ENCODE results near the gene AACS. TPM values are rescaled to one million over a fixed set of nuclear protein-coding genes. Genes with fewer than 3 reads are reported as not detected.

Gene AACS
- total and polyA plus RNA-seq, 8 donors, result 15.0 to 56.5 (median 25.1) TPM

DNA sequence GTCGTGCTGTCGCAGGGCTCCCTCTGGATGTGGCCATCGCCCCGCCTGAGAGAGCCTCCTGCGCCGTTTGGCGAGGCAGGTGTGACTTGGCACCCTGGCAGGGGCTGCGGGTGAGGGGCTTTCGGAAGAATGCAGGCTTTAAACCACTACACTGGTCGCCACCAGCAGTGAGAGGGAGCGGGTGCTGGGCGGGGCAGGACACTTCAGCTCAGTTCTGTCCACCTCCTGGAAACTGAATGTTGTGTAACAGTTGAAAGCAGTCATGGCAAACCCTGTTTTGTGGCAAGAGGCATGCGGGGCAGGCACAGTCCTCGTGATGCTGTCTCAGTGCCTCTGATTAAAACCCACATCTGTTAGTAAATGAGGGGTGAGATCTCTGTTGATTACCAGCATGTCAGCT is 55.9 kb downstream of the AACS start:
- DNase-seq, result no peak
- H3K27me3 ChIP-seq, result no peaks in the 10 kb centered on the region
- H3K27ac ChIP-seq, result no peak overlapping the region
- 85 to 94% (median 91%) methylated on average over 11 to 14 of the region's 14 CpGs for WGBS, 5 donors
- intact Hi-C loops (cut with DNase I; ENCODE audit: low total_unique reads), result no loop called here
- H3K9me3 ChIP-seq, result no peaks in the 10 kb centered on the region
- H3K36me3 ChIP-seq, result peaks cover 0 to 86% (median 58%) of the 10 kb centered on the region in 4 donors
- no peak overlapping the region for H3K4me3 ChIP-seq
- no peak for TF ChIP-seq POLR2A (IDR thresholded peaks at IDR 0.05)
- TF ChIP-seq, protein P1, sequence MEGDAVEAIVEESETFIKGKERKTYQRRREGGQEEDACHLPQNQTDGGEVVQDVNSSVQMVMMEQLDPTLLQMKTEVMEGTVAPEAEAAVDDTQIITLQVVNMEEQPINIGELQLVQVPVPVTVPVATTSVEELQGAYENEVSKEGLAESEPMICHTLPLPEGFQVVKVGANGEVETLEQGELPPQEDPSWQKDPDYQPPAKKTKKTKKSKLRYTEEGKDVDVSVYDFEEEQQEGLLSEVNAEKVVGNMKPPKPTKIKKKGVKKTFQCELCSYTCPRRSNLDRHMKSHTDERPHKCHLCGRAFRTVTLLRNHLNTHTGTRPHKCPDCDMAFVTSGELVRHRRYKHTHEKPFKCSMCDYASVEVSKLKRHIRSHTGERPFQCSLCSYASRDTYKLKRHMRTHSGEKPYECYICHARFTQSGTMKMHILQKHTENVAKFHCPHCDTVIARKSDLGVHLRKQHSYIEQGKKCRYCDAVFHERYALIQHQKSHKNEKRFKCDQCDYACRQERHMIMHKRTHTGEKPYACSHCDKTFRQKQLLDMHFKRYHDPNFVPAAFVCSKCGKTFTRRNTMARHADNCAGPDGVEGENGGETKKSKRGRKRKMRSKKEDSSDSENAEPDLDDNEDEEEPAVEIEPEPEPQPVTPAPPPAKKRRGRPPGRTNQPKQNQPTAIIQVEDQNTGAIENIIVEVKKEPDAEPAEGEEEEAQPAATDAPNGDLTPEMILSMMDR (IDR thresholded peaks at IDR 0.05), result no peak
- TF ChIP-seq EP300 (IDR thresholded peaks at IDR 0.05), result no peak
- no peak for TF ChIP-seq POLR2AphosphoS5 (IDR thresholded peaks at IDR 0.05)
- peaks cover 0 to 11% (median 7%) of the 10 kb centered on the region in 4 donors for H3K4me1 ChIP-seq

DNA sequence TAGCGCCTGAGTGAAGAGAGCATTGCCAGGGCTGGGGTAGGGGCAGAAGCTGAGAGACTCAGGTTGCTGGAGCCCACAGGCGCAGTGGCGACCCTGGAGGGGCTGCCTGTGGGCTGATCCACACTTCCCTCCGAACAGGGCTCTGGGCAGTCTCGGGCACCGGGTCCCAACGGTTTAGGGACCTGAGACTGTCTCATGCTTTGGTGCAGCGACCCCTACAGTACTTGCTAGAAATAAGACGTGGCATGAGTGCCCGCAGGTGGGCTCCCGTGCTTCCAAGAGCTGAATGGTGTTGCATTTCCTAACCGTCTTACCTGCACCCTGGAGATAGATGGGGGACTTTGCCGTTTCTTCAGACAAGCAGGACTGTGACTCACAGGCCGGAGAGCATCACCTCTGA is 57.4 kb downstream of the AACS start:
- H3K27ac ChIP-seq, result no peak overlapping the region
- intact Hi-C loops (cut with DNase I; ENCODE audit: low total_unique reads), result no loop called here
- WGBS, 5 donors, result 90 to 98% (median 95%) methylated on average over 12 to 14 of the region's 14 CpGs
- peaks cover 0 to 11% (median 7%) of the 10 kb centered on the region in 4 donors for H3K4me1 ChIP-seq
- H3K36me3 ChIP-seq, result peaks cover 0 to 86% (median 58%) of the 10 kb centered on the region in 4 donors
- no peak for DNase-seq
- TF ChIP-seq, protein P1 (IDR thresholded peaks at IDR 0.05), result no peak
- no peak for TF ChIP-seq POLR2AphosphoS5 (IDR thresholded peaks at IDR 0.05)
- TF ChIP-seq EP300 (IDR thresholded peaks at IDR 0.05), result no peak
- no peak for TF ChIP-seq POLR2A (IDR thresholded peaks at IDR 0.05)
- no peaks in the 10 kb centered on the region for H3K9me3 ChIP-seq
- no peak overlapping the region for H3K4me3 ChIP-seq
- H3K27me3 ChIP-seq, result no peaks in the 10 kb centered on the region

GRCh38 chr12:125124320-125124966 is 59.2 kb downstream of the AACS start:
- Histone ChIP-seq H3K4me1 (peaks cover 0 to 11% (median 7%) of the 10 kb centered on the region in 4 donors), H3K4me3 (no peak overlapping the region), H3K9me3 (no peaks in the 10 kb centered on the region), H3K27ac (peak overlapping the region; percentile 58 to 84 (median 66)), H3K27me3 (no peaks in the 10 kb centered on the region), H3K36me3 (peaks cover 0 to 86% (median 58%) of the 10 kb centered on the region in 4 donors)
- DNase-seq, result peak; percentile 66 to 77
- TF ChIP-seq POLR2AphosphoS5 (IDR thresholded peaks at IDR 0.05) (peak in 2 of 3 donors; percentile 23 to 72), EP300 (IDR thresholded peaks at IDR 0.05) (no peak), POLR2A (IDR thresholded peaks at IDR 0.05) (no peak)
- 41 to 73% (median 52%) methylated on average over 11 of the region's 11 CpGs for WGBS, 5 donors
- intact Hi-C loops (cut with DNase I; ENCODE audit: low total_unique reads), result no loop called here

DNA sequence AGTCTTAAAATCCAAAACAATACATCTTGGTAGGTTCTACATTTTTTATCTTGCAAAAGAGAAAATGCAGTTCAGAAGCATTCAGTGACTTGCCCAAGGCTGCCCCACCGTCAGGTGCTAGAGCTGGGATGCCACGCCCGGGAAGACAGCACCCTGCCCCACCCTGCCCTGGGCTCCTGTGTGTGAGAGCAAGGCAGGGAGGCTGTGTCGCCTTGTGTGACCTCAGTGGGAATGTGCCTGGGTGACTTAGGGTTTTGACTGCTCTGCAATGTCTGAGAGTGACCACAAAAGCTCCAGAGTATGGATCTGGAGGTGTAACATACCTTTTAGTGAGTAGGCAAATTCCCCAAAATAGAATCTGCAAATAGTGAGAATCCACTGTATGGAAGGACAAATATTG is 60.0 kb downstream of the AACS start:
- Histone ChIP-seq H3K4me1 (peaks cover 0 to 11% (median 7%) of the 10 kb centered on the region in 4 donors), H3K27ac (peak overlapping the region in 4 of 5 donors; percentile 58 to 84 (median 74)), H3K4me3 (no peak overlapping the region), H3K36me3 (peaks cover 0 to 87% (median 61%) of the 10 kb centered on the region in 4 donors), H3K27me3 (no peaks in the 10 kb centered on the region), H3K9me3 (no peaks in the 10 kb centered on the region)
- WGBS, 5 donors, result 68 to 78% (median 69%) methylated on average over 4 of the region's 4 CpGs
- TF ChIP-seq, protein P1 (IDR thresholded peaks at IDR 0.05), result no peak
- TF ChIP-seq POLR2AphosphoS5 (IDR thresholded peaks at IDR 0.05) (no peak), POLR2A (IDR thresholded peaks at IDR 0.05) (no peak), EP300 (IDR thresholded peaks at IDR 0.05) (no peak)
- DNase-seq, result peak; percentile 34 to 43
- intact Hi-C loops (cut with DNase I; ENCODE audit: low total_unique reads), result no loop called here
